Psoas muscle (tissue), 8 donors: ENCODE data around the gene ZBTB43. TPM values are rescaled to one million over a fixed set of nuclear protein-coding genes. Genes with fewer than 3 reads are reported as not detected.
"Not testable (repeated sequence)": the region's sequence is repeated elsewhere in the genome, so short reads cannot be mapped to it uniquely, and the experiment has no call there.

ENCODE experiments used
- ATAC-seq, 4 donors: fragments of 200-7000 bp; cut with Tn5 transposase; one replicate each; pipeline ENCODE4 v1.9.1; 2020; ENCODE audit warnings: moderate library complexity in 3 of 4, mild to moderate bottlenecking in 2 of 4
- DNase-seq, 2 donors: peaks; one replicate each; pipeline ENCODE4 v3.0.0-alpha.2; 2020
- H3K27ac ChIP-seq: fragments of 200-600 bp; one replicate; pipeline ENCODE4 v1.8.0; 2022
- H3K27me3 ChIP-seq, 3 donors: fragments of 200-600 bp in 1 of 3; one replicate each; pipeline versions ENCODE4 v1.6.1 to v1.8.0; 2013 to 2022; ENCODE audit warnings: low read length in 2 of 3, mild to moderate bottlenecking in 2 of 3, moderate library complexity in 1 of 3; ENCODE audit not compliant: insufficient read depth in 3 of 3
- H3K36me3 ChIP-seq, 2 donors: fragments of 200-600 bp in 1 of 2; one replicate each; pipeline versions ENCODE4 v1.6.1 to v1.8.0; 2013 to 2022; ENCODE audit warnings: low read depth in 1 of 2, mild to moderate bottlenecking in 1 of 2, moderate library complexity in 1 of 2; ENCODE audit not compliant: insufficient read depth in 1 of 2
- H3K4me1 ChIP-seq: fragments of 200-600 bp; one replicate; pipeline ENCODE4 v1.8.0; 2022
- H3K4me3 ChIP-seq: fragments of 200-600 bp; one replicate; pipeline ENCODE4 v1.8.0; 2022; ENCODE audit warnings: mild to moderate bottlenecking
- H3K9me3 ChIP-seq: fragments of 200-600 bp; one replicate; pipeline ENCODE4 v1.8.0; 2022
- WGBS, 3 donors: extraction: QIAGEN DNeasy Blood & Tissue Kit; methylation state at CpG; one replicate each; pipeline versions ENCODE4 v1.1.6 to v1.1.7; 2013; 5-methylcytosine and 5-hydroxymethylcytosine counted together
- intact Hi-C, 2 donors: fragments of 100-400 bp; cut with DNase I; formaldehyde crosslinking; loops; one replicate each; pipeline versions ENCODE4 v1.11.0 to v1.14.2; 2022
- polyA plus RNA-seq, 3 donors: library from polyadenylated mRNA; stranded (reverse); fragments of 200-250 nt; gene quantifications; one replicate each; pipeline ENCODE4 v1.2.3, GENCODE V29; 2013
- total RNA-seq, 4 donors: library from RNA; stranded (reverse); fragmentation: NEBNext Ultra II Directional in 2 of 4; extraction: Animal tissue kit (Norgen Biotek cat#: 25700) in 2 of 4; gene quantifications; one replicate each; pipeline versions ENCODE4 v1.2.1 to v1.2.4, GENCODE V29; 2021 to 2023
- TF ChIP-seq, protein P1 (sequence below): fragments of 200-600 bp; IDR thresholded peaks from one replicate; pipeline ENCODE4 v1.8.0; 2022; ENCODE audit warnings: antibody characterized with exemption
- donor health status: healthy with polysubstance abuse.
- donor health status: DM: no; HTN: no; CAD: no; lungs with moderate emphysema.
- donor health status: Bipolar disorder and iron deficiency.
- donor health status: healthy.
- donor health status: DM: yes; HTN: yes; CAD: no.
- donor health status: DM: no; HTN: no; CAD: no.
- donor health status: DM: no; HTN: no; CAD: no.
- donor health status: DM: yes; HTN: yes; CAD: no.

ZBTB43 gene
- total and polyA plus RNA-seq, 7 donors = 19.5 to 98.3 (median 48.2) TPM

DNA sequence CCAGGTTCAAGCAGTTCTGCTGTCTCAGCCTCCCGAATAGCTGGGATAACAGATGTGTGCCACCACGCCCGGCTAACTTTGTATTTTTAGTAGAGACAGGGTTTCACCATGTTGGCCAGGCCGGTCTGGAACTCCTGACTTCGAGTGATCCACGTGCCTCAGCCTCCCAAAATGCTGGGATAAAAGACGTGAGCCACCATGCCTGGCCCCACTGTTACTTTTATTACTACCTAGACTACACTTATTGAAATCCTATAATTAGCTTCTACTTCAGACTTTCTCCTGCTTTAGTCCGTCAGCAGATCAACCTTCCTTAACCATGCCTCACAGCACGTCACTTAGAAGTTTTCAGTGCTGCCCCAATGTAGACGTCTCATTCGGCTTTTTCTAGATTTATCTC lies 8.2 kb downstream of the ZBTB43 start:
- peak overlapping the region; percentile 100 for H3K27ac ChIP-seq
- TF ChIP-seq, protein P1, sequence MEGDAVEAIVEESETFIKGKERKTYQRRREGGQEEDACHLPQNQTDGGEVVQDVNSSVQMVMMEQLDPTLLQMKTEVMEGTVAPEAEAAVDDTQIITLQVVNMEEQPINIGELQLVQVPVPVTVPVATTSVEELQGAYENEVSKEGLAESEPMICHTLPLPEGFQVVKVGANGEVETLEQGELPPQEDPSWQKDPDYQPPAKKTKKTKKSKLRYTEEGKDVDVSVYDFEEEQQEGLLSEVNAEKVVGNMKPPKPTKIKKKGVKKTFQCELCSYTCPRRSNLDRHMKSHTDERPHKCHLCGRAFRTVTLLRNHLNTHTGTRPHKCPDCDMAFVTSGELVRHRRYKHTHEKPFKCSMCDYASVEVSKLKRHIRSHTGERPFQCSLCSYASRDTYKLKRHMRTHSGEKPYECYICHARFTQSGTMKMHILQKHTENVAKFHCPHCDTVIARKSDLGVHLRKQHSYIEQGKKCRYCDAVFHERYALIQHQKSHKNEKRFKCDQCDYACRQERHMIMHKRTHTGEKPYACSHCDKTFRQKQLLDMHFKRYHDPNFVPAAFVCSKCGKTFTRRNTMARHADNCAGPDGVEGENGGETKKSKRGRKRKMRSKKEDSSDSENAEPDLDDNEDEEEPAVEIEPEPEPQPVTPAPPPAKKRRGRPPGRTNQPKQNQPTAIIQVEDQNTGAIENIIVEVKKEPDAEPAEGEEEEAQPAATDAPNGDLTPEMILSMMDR = no peak
- H3K27me3 ChIP-seq = no peaks in the 10 kb centered on the region
- DNase-seq (peak in 1 of 2 donors; percentile 65), ATAC-seq (peak; percentile 64 to 82 (median 68))
- peaks cover 7% of the 10 kb centered on the region for H3K9me3 ChIP-seq
- peaks cover 2 to 59% of the 10 kb centered on the region in 2 donors for H3K36me3 ChIP-seq
- intact Hi-C loops = no loop called here
- H3K4me3 ChIP-seq = peak overlapping the region; percentile 15
- 42 to 76% (median 49%) methylated on average over 11 of the region's 11 CpGs for WGBS, 3 donors
- H3K4me1 ChIP-seq = peaks cover 49% of the 10 kb centered on the region

DNA sequence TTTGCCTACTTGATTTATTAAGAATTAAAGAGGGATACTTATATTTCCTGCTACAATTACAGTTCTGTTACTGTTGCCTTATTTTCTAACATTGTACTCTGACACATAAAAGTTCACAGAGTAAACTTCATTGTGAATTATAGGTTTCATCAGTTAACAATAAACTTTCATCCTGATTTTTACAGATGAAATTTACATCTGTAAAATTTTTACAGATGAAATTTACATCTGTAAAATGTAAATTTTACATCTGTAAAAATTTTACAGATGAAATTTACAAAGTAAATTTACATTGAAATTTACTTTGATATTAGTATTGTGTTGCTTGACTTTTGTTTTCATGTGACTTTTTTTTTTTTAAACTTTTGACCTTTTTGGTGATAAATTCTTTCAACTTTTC lies 9.3 kb downstream of the ZBTB43 start:
- peaks cover 2 to 57% of the 10 kb centered on the region in 2 donors for H3K36me3 ChIP-seq
- peak overlapping the region; percentile 15 for H3K4me3 ChIP-seq
- peak overlapping the region; percentile 100 for H3K27ac ChIP-seq
- no peaks in the 10 kb centered on the region for H3K27me3 ChIP-seq
- peaks cover 39% of the 10 kb centered on the region for H3K4me1 ChIP-seq
- intact Hi-C loops = no loop called here
- DNase-seq (no peak), ATAC-seq (no peak)
- H3K9me3 ChIP-seq = peaks cover 14% of the 10 kb centered on the region
- TF ChIP-seq, protein P1 = no peak

DNA sequence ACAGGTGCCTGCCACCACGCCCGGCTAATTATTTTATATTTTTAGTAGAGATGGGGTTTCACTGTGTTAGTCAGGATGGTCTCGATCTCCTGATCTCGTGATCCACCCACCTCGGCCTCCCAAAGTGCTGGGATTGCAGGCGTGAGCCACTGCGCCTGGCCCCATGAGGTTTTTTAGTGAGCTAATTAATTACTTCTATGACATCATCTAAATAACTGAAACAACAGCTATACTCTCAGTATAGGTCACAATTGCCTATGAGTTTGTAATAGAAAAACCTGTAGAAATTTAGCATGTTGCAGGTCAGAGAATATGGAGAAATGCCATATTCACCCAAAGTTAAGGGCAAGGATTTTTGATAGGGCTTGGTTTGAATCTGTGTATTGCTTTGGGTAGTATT lies 12.8 kb downstream of the ZBTB43 start:
- H3K36me3 ChIP-seq = peaks cover 7 to 53% of the 10 kb centered on the region in 2 donors
- H3K4me1 ChIP-seq = peaks cover 39% of the 10 kb centered on the region
- ATAC-seq, H3K4me3 ChIP-seq, DNase-seq, H3K27me3 ChIP-seq, H3K27ac ChIP-seq, intact Hi-C loops: not testable (repeated sequence)
- WGBS, 3 donors = 84 to 98% (median 92%) methylated on average over 7 of the region's 7 CpGs
- peaks cover 14% of the 10 kb centered on the region for H3K9me3 ChIP-seq

DNA sequence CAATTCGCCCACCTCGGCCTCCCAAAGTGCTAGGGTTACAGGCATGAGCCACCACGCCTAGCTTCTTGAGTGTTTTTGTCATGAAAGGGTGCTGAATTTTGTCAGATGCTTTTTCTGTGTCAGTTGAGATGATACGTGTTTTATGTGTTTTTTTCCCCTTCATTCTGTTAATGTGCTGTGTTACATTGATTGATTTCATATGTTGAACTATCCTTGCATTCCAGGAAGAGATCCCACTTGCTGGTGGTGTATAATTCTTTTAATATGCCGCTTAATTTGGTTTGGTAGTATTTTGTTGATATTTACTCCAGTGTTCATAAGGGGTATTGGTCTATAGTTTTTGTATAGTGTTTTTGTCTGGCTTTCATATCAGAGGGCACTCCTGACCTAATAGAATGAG lies 13.6 kb downstream of the ZBTB43 start:
- intact Hi-C loops = no loop called here

DNA sequence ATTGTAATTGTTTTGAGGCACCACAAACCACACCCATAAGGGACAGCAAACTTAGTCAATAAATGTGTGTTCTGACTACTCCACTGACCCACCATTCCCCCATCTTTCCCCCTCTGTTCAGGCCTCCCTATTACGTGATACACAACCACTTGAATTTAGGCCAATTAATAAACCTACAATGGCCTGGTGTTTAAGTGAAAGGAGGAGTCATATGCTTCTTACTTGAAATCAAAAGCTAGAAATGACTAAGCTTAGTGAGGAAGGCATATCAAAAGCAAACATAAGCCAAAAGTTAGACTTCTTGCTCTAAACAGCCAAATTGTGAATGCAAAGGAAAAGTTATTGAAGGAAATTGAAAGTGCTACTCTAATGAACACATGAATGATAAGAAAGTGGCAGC lies 14.6 kb downstream of the ZBTB43 start:
- DNase-seq (no peak), ATAC-seq (no peak)
- Histone ChIP-seq H3K27me3 (no peaks in the 10 kb centered on the region), H3K9me3 (peaks cover 11% of the 10 kb centered on the region), H3K36me3 (peaks cover 7 to 56% of the 10 kb centered on the region in 2 donors), H3K4me3 (no peak overlapping the region), H3K4me1 (peaks cover 35% of the 10 kb centered on the region), H3K27ac (peak overlapping the region; percentile 21)
- TF ChIP-seq, protein P1 = no peak
- intact Hi-C loops = no loop called here
- 80 to 100% (median 82%) methylated on average over 1 of the region's 1 CpG for WGBS, 3 donors

More for the DNA sequence above, 13.6 kb downstream of the ZBTB43 start:
- ATAC-seq = no peak
- 94 to 98% (median 97%) methylated on average over 5 of the region's 5 CpGs for WGBS, 3 donors
- Histone ChIP-seq H3K27ac (no peak overlapping the region), H3K4me1 (peaks cover 39% of the 10 kb centered on the region), H3K4me3 (no peak overlapping the region), H3K27me3 (no peaks in the 10 kb centered on the region), H3K36me3 (peaks cover 7 to 54% of the 10 kb centered on the region in 2 donors), H3K9me3 (peaks cover 14% of the 10 kb centered on the region)
- TF ChIP-seq, protein P1 = no peak
- no peak for DNase-seq
